ENCODE data around the gene C19orf33.

Gene C19orf33

GRCh38 chr19:38280030-38280921 lies 23.8 kb upstream of the C19orf33 start:
- DNase-seq, result no peak

GRCh38 chr19:38281811-38282566 lies 22.1 kb upstream of the C19orf33 start:
- no peak for DNase-seq

GRCh38 chr19:38283271-38283670 lies 20.8 kb upstream of the C19orf33 start:
- no peak for DNase-seq

GRCh38 chr19:38284422-38284821 lies 19.6 kb upstream of the C19orf33 start:
- no peak for DNase-seq

- DNase-seq, result no peak
These were observed 18.5 kb upstream of the C19orf33 start for GRCh38 chr19:38285567-38285966.

- DNase-seq, result no peak
These were observed 16.4 kb upstream of the C19orf33 start for GRCh38 chr19:38287604-38288003.

GRCh38 chr19:38288123-38288855 lies 15.8 kb upstream of the C19orf33 start:
- no peak for DNase-seq

GRCh38 chr19:38289955-38290354 lies 14.1 kb upstream of the C19orf33 start:
- no peak for DNase-seq

GRCh38 chr19:38290631-38291147 lies 13.4 kb upstream of the C19orf33 start:
- no peak for DNase-seq

- DNase-seq, result no peak
These were observed 12.2 kb upstream of the C19orf33 start for GRCh38 chr19:38291855-38292254.

- no peak for DNase-seq
These were observed 10.8 kb upstream of the C19orf33 start for GRCh38 chr19:38293281-38293680.

- no peak for DNase-seq
These were observed 10.0 kb upstream of the C19orf33 start for GRCh38 chr19:38294090-38294489.

GRCh38 chr19:38298821-38299680 lies 5.0 kb upstream of the C19orf33 start:
- no peak for DNase-seq

- no peak for DNase-seq
These were observed 358 bp downstream of the C19orf33 start for GRCh38 chr19:38304352-38304865.

GRCh38 chr19:38304866-38305429 lies 897 bp downstream of the C19orf33 start:
- DNase-seq, result no peak

- DNase-seq, result no peak
These were observed 2.2 kb downstream of the C19orf33 start for GRCh38 chr19:38306236-38306635.

- DNase-seq, result no peak
These were observed 3.0 kb downstream of the C19orf33 start for GRCh38 chr19:38307076-38307475.

GRCh38 chr19:38307597-38307996 lies 3.5 kb downstream of the C19orf33 start:
- DNase-seq, result no peak

- DNase-seq, result no peak
These were observed 4.1 kb downstream of the C19orf33 start for GRCh38 chr19:38308006-38308766.

GRCh38 chr19:38308926-38309614 lies 5.0 kb downstream of the C19orf33 start:
- DNase-seq, result no peak

Measured in effector CD8-positive, alpha-beta T cell (primary cell).